Activated CD8-positive, alpha-beta memory T cell treated with anti-CD3 and anti-CD28 coated beads for 36 hours (primary cell): ENCODE results near the gene MSI1. TPM values are rescaled to one million over a fixed set of nuclear protein-coding genes. Genes with fewer than 3 reads are reported as not detected.

Experiments
- CTCF ChIA-PET: fragments of 350-600 bp; sonication (Branson Sonifier 250); formaldehyde crosslinking; loops from one replicate; lab custom pipeline; 2021; ENCODE audit warnings: antibody characterized with exemption; lab: Charles Lee
- POLR2A ChIA-PET: fragments of 350-600 bp; sonication (Branson Sonifier 250); formaldehyde crosslinking; loops from one replicate; lab custom pipeline; 2021; ENCODE audit warnings: antibody characterized with exemption; lab: Charles Lee
- total RNA-seq, 2 experiments: library from RNA; stranded (reverse); gene quantifications; one replicate each; pipeline ENCODE4 v1.2.3, GENCODE V29; 2021

The MSI1 gene
- total RNA-seq, result under 1 TPM; 0.17 to 0.21 TPM

DNA sequence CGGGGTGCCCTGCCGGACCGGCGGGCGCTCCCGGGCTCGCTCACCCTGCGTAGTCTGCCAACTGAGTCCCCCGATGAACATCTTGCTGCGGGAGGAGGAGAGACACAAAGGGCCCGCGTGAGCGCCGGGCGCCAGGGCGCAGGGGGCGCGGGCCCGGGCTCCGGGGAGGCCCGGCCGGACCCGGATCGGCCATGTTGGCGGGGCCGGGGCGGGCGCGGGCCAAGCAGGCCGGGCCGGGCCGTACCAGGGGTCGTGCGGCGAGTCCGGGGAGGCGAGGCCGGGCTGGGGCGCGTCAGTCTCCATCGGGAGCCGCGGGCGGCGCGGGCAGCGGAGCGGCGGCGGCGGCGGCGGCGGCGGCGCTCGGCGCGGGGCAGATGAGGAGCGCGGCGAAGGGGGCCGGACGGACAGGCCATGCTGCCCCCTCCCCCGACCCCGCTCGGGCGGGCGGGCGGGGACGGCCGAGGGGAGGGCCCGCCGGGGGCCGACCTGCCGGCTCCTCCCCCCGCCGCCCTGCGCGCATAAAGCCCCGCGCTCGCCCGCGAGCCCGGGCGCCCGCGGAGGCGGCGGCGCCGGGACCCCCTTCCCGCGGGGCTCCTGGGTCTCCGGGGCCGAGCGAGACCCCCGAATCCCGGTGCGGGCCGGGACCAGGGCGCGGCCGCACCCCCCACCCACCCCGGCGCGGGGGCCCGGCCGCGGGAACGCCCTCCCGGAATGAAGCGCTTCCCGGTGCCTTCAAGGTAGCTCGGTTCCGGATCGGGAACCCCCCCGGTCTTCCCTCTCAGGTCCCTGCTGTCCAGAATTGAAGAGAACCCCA lies at the start of gene MSI1:
Gene MSI1, minus strand, starts transcription at position 376 of the 814 bp plus-strand sequence. Its CDS starts 73 bp downstream, at position 303.
- ChIA-PET CTCF (interaction anchor here (1.7 to 2.7 kb wide), 2 partner anchors 12 to 61 kb away, joined by 4 to 12 read pairs; no protein-coding TSS in a partner anchor), POLR2A (interaction anchor here (0.6 kb wide), 1 partner anchor 846 kb away, joined by 3 read pairs; no protein-coding TSS in a partner anchor)

DNA sequence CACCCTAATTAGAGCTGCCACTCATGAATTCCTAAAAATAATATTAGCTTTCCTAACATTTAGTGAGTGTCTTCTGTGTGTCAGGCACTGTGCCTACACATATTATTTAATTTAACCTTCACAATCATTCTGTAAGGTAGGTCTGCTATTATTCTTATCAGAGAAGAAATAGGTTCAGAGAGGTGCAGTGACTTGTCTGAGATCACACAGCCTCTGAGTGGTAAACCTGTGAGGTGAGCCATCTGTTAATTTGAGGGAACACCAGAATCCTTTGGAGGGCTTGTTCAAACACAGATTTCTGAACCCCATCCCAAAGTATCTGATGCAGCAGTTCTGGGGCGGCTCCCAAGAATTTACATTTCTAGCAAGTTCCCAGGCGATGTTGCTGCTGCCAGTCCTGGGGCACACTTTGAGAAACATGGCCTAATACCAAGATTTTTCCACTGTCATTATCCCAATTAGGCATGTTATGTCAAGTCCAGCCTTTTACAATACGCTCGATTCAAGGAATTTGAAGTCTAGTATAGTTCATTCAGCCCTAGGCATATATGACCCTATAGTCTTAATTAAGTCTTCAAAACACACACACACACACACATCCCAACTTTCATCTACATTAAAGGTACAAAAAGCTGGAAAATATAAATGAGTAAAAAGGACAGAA lies 49.1 kb upstream of the MSI1 start:
- POLR2A ChIA-PET, result no interaction called here

DNA sequence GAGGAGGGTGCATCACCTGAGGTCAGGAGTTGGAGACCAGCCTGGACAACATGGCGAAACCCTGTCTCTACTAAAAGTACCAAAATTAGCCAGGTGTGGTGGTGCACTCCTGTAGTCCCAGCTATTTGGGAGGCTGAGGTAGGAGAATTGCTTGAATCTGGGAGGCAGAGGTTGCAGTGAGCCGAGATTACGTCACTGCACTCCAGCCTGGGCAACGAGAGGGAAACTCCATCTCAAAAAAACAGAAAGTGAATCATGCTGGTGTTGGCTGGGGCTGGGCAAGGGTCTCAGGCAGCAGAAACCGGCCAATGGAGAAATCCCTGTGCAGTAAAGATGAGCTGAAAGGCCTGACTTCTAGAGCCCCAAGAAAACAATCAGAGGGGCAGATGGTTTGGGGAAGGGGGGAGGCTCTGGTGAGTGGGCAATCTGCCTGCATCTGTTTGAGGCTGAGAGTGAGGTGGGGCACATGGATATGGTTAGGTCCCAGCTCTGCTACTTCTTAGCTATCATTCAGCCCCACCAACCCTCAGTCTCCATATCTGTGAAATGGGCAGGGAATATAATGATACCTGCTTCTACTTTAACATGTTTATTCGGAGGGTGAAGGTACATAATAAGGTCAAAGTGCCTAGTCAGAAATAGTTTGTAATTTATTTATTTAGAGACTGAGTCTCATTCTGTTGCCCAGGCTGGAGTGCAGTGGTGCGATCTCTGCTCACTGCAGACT lies 47.7 kb upstream of the MSI1 start:
- ChIA-PET POLR2A (no interaction called here), CTCF (interaction anchor here (5.1 kb wide), 1 partner anchor 14 kb away, joined by 25 read pairs; no protein-coding TSS in a partner anchor)

More for the DNA sequence above, 49.1 kb upstream of the MSI1 start:
- CTCF ChIA-PET, result interaction anchor here (5.1 kb wide), 1 partner anchor 12 kb away, joined by 25 read pairs; no protein-coding TSS in a partner anchor

DNA sequence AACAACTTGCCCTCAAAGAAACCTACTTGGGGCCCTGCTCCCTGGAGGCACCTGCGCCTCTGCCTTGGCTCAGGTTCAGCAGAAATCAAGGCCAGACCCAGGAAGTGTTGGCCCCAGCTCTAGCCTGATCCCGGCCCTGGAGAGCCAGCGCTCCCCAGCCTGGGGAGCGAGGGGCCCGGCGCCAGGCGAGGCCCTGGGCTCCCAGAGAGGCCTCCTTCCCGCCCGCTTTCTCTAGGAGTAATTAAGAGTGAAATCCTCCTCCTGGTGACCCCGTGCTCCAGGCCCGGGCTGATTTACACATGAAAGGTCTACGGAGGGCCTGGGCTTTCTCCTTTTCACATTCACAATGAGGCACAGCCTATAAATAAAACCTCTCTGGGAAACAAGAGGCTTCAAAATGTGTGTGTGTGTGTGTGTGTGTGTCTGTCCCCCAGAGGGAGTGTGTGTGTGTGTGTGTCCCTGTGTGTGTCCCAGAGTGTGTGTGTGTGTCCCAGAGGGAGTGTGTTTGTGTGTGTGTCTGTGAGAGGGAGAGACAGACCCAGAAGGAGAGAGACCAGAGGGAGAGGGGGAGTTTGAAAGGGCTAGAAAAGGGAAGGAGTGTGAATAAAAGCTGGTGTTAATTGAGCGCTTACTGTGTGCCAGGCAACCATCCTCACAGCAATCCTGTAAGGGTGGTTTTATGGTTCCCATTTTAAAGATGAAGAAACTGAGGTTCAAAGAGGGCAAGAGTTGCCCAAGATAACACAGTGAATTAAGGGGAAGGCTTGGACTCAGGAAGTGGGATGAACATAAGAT lies 45.1 kb upstream of the MSI1 start:
- CTCF ChIA-PET, result interaction anchor here (1.4 kb wide), 1 partner anchor 16 kb away, joined by 6 read pairs; no protein-coding TSS in a partner anchor
- POLR2A ChIA-PET, result no interaction called here

DNA sequence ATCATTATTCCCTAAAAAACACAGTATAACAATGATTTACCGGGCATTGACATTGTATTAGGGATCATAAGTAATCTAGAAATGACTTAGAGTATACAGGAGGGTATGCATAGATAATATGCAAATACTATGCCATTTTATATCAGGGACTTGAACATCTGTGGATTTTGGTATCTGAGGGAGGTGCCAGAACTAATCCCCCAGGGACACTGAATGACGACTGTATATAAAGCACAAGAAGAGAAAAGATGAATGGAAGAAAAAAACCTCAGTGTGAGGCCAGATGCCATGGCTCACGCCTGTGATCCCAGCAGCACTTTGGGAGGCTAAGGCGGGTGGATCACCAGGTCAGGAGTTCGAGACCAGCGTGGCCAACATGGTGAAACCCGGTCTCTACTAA lies 43.5 kb upstream of the MSI1 start:
- CTCF ChIA-PET, result no interaction called here
- POLR2A ChIA-PET, result no interaction called here

DNA sequence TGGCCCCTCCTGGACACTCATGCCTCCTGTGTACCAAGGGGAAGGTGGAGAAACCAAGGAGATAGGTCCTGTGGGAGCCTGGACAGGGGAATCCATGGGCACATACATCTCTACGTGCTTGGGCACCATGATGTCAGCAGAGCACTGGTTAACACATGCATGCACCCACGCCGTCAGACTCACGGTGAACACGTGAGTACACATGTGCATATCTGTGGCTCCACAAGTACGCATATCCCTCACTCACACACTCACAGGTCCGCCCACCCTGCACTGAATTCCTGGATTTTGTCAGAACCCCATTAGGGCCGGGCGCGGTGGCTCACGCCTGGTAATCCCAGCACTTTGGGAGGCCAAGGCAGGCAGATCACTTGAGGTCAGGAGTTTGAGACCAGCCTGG lies 39.8 kb upstream of the MSI1 start:
- POLR2A ChIA-PET, result no interaction called here
- CTCF ChIA-PET, result interaction anchor here (1.1 kb wide), 1 partner anchor 42 kb away, joined by 3 read pairs; no protein-coding TSS in a partner anchor

DNA sequence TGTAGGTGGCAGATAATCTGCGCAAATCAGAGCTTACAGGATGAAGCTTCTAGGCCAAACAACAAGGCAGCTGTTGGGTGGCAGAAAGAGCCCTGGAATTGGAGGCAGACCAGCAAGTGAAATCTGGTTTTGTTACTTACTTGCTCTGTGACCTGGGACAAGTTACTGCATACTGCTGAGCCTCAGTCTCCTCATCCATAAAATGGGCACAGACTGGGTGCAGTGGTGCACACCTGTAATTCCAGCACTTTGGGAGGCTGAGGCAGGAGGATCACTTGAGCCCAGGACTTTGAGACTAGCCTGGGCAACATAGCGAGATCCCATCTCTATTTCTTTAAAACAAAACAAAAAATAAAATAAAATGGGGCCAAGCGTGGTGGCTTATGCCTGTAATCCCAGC lies 37.6 kb upstream of the MSI1 start:
- ChIA-PET CTCF (interaction anchor here (0.8 kb wide), 1 partner anchor 19 kb away, joined by 3 read pairs; no protein-coding TSS in a partner anchor), POLR2A (no interaction called here)

DNA sequence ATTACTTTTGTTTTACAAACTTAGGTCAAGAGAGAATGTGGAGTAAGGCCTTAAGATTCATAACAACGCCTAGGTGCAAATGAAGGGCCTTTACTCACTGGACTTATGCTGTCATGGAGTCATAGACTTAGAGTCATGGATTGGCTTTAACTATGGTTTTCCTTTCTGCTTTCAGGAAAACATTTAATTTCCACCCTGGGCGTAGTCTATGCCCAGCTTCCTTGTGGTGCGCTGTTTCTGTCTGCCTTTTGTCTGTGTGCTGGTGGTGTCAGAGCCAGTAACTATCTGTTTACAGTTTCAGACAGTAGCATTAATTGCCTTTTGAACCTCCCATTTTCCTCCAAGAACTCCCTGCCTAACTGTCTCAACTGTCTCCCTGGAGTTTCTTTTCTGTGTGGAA lies 37.1 kb upstream of the MSI1 start:
- ChIA-PET CTCF (interaction anchor here (0.8 kb wide), 1 partner anchor 18 kb away, joined by 3 read pairs; no protein-coding TSS in a partner anchor), POLR2A (no interaction called here)

DNA sequence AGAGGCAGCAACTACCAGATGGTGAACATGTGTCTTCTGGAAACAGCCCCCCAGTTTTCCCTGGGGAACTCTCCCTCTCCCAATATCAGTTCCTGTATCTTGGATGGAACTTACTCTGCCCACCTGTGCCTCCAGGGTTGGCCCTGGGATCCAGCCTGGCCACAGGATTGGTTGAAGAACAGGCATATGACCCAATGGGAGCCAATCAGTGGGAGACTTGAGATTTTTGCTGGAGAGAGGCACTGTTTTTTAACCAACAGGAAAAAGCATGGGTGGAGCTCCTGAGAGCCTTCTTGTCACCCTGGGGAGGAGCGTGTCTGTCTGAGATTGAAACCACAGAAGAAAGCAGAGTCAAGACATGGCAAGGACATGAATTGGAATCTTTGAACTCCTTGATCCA lies 35.3 kb upstream of the MSI1 start:
- POLR2A ChIA-PET, result no interaction called here
- CTCF ChIA-PET, result interaction anchor here (0.9 to 1.2 kb wide), 2 partner anchors 26 to 28 kb away, joined by 3 to 4 read pairs; no protein-coding TSS in a partner anchor

DNA sequence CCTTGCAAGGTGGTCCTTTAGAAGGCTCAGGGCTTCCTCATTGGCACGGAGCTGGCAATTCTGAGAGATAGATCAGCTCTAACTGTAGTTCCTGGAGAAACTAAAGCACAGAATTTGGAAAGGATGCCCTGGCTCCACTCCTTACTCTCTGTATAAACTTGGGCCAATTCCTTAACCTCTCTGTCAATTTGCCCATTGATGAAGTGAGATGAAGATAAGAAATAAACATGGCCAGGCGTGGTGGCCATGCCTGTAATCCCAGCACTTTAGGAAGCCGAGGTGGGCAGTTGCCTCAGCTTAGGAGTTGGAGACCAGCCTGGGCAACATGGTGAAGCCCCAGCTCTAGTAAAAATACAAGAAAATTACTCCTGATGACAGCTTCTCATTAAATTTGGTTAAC lies 34.9 kb upstream of the MSI1 start:
- POLR2A ChIA-PET, result no interaction called here

DNA sequence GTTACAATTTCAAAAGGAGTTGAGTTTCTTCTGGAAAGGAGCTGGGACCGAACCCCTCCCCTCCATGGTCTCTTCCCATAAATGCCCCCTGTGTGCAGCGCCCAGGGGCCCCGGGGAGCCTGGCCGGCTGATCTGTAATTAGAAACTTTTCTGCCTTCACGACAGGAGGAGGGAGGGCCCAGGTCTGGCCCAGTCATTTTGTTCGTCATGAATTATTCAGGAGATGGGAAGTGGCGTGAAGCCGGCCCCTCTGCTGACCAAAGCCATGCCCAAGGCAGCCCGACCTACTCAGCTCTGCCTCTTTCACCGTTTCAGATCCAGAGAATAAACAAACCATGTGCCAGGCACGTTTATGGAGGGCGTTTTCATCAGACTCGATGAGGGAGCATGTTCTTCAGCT lies 33.3 kb upstream of the MSI1 start:
- POLR2A ChIA-PET, result no interaction called here
- CTCF ChIA-PET, result interaction anchor here (0.7 to 1.2 kb wide), 3 partner anchors 35 to 603 kb away, joined by 3 read pairs; no protein-coding TSS in a partner anchor

More for the DNA sequence above, 34.9 kb upstream of the MSI1 start:
- CTCF ChIA-PET, result interaction anchor here (0.9 to 1.2 kb wide), 2 partner anchors 26 to 29 kb away, joined by 3 to 4 read pairs; no protein-coding TSS in a partner anchor

DNA sequence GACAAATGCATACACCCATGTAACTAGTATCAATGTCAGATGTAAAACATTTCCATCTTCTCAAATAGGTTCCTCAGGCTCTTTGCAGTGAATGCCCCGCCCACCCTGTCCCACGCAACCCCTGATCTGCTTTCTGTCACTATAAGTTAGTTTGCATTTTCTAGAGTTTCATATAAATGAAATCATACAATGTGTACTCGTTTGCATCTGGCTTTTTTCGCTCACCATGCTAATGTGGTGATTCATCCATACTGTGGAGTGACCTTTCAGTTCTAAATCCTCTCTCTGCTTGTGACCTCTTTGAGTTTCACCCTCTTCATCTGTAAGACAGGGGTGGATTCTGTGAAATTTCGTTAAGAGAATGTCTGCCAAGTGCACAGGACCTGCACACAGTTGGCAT lies 30.6 kb upstream of the MSI1 start:
- ChIA-PET CTCF (interaction anchor here (1.2 kb wide), 1 partner anchor 30 kb away, joined by 3 read pairs; no protein-coding TSS in a partner anchor), POLR2A (no interaction called here)

DNA sequence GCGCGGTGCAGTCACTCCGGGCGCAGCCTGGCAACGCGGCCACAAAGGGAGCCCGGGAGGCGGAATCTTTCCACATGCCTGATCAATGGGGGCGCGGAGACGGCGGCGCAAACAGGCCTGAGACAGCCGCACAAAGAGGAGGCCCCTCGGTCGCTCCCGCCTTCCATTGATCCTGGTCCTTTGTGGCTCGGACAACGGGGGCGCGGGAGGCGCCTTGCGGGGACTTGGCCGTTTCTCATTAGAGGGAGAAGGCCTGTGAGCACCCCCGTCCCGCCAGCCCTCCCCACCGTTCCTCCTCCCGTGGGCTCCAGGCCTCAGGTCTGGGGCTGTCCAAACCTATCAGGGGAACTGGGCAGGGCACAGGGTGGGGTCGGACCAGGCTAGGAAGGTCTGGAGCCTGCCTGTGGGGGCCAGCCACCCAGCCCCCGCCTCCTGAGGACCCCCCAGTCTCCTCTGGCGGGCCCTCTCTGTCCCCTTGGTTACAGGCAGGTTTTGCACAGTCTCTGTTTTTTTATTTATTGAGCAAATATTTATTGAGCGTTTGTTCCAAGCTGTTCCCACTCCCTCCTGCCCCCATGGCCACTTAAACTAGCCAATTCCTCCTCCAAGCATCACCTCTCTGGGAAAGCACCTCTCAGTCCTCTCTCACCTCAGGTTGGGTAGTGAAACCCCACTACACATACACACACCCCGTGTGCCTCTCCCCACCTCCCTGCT lies 29.0 kb upstream of the MSI1 start:
- CTCF ChIA-PET, result no interaction called here
- POLR2A ChIA-PET, result no interaction called here

DNA sequence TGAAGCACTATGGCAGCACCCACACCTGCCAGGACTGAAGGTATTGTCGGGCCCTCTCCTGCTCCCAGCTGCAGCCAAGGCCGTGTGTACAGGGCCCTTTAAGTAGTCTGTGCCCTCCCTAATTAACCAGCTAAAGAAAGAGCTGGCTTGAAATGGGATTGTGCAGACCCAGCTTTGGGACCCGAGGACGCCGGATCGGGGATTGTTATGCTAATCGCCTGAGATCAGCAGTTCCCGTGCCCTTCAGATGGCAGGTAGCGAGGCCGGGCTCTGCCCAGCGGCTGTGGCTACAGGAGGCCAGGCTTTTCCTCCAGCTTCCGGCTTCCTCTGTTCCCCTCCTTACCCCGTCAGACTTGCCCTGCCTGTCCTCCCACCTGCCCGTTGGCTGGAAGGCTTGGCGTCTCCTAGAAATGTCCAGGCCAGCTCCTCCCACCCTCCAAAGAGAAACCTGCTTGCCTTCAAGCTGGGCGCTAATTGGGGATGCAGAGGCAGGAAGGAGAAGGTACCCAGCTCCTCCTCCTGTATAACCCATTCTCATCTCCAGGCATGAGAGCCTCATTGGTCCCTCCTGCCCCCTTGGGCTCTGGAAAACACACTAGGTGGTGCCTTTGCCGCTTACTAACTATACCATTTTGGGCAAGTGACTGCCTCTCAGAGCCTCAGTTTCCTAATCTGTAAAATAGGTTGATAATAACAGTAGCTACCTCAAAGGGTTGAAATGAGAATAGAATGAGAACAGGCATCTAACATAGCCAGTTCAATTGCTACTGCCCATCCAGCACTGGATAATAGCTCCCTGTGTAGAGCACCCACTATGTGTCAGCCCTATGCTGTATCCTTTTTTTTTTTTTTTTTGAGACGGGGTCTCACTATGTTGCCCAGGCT lies 25.8 kb upstream of the MSI1 start:
- CTCF ChIA-PET, result interaction anchor here (0.8 kb wide), 1 partner anchor 27 kb away, joined by 3 read pairs; no protein-coding TSS in a partner anchor
- POLR2A ChIA-PET, result interaction anchor here (0.5 kb wide), 1 partner anchor 194 kb away, joined by 3 read pairs; no protein-coding TSS in a partner anchor

DNA sequence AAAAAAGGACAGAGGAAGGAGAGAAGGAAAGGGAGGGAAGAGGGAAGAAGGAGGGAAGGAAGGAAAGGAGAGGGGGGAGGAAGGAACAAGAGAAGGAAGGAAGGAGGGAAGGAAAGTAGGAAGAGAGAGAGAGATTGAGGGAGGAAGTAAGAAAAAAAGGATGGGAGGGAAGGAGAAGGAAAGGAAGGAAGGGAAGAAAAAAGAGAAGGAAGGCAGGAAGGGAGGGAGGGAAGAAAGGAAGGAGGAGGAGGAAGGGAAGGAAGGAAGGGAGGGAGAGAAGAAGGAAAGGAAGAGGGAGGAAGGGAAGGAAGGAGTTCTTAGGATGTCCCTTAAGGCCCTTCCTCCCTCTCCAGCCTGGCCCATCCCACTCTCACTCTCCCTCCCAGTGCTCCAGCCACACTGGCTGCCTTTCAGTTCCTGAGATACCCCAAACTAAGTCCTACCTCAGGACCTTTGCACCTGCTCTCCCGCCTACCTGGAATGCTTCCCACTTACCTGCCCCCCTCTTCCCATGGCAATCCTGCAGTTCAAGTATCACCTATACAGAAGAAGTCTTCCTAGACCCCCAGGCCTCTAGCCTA lies 21.7 kb upstream of the MSI1 start:
- POLR2A ChIA-PET, result no interaction called here
- CTCF ChIA-PET, result no interaction called here
